HepG2 (cell line): ENCODE data around the gene P2RX7. TPM values are rescaled to one million over a fixed set of nuclear protein-coding genes. Genes with fewer than 3 reads are reported as not detected.

Source experiments
- ATAC-seq: fragments of 200-7000 bp; cut with Tn5 transposase; 3 replicates; pipeline ENCODE4 v1.9.1; 2020; ENCODE audit warnings: mild to moderate bottlenecking, moderate library complexity
- BruUV-seq: library from RNA; stranded (reverse); fragments of 400-500 nt; replicated peaks from 2 replicates; lab custom pipeline; 2021; lab: Mats Ljungman, UMichigan
- CTCF ChIA-PET: fragments of 300-600 bp; formaldehyde crosslinking; extraction: SDS; loops from one replicate; lab custom pipeline; 2021; ENCODE audit warnings: low total read pairs, inconsistent platforms, low intra/inter-chr PET ratio; lab: Yijun Ruan, JAX
- POLR2A ChIA-PET: fragments of 350-600 bp; sonication (Branson Sonifier 250); formaldehyde crosslinking; loops from one replicate; lab custom pipeline; 2020; ENCODE audit warnings: antibody characterized with exemption, inconsistent platforms; lab: Yijun Ruan, JAX
- DNase-seq: peaks from one replicate; pipeline ENCODE4 v3.0.0-alpha.2; 2015; ENCODE audit warnings: low spot score
- FAIRE-seq: peaks from 3 replicates; lab custom pipeline; 2011; peaks lifted over from hg19 to GRCh38; lab: Jason Lieb, UNC
- H2AFZ ChIP-seq: one replicate; pipeline ENCODE4 v1.6.1; 2011; ENCODE audit warnings: low read length, inconsistent platforms
- H3K27ac ChIP-seq: fragments of 300-600 bp; 3 replicates; pipeline ENCODE4 v1.8.0; 2011; ENCODE audit warnings: mixed run types, mild to moderate bottlenecking, mixed read lengths, low read length, inconsistent platforms; ENCODE audit not compliant: insufficient read depth; ENCODE audit errors: extremely low read length
- H3K27me3 ChIP-seq, 2 experiments: fragments of 200-600 bp in 1 of 2; 2 replicates in 1 of 2; 3 replicates in 1 of 2; pipeline versions ENCODE4 v1.6.0 to v1.8.0; 2011; ENCODE audit warnings: low read length in 2 of 2, mild to moderate bottlenecking in 2 of 2, moderate library complexity in 2 of 2, inconsistent platforms in 1 of 2; ENCODE audit not compliant: insufficient read depth in 2 of 2, control insufficient read depth in 1 of 2
- H3K36me3 ChIP-seq, 2 experiments: fragments of 200-600 bp in 1 of 2; replicated peaks in 1 of 2; 2 replicates in 1 of 2; 3 replicates in 1 of 2; pipeline versions ENCODE4 v1.5.1 to v1.8.0; 2011; ENCODE audit warnings: low read length in 2 of 2, inconsistent platforms in 1 of 2; ENCODE audit not compliant: insufficient read depth in 2 of 2, control insufficient read depth in 1 of 2
- H3K4me1 ChIP-seq: 2 replicates; pipeline ENCODE4 v1.5.1; 2012; ENCODE audit warnings: low read length, inconsistent platforms; ENCODE audit not compliant: insufficient read depth
- H3K4me2 ChIP-seq: 2 replicates; pipeline ENCODE4 v1.6.0; 2011; ENCODE audit warnings: low read depth, low read length, inconsistent platforms
- H3K4me3 ChIP-seq, 3 experiments: fragments of 200-600 bp in 1 of 3; sonication (generic), shearing (Covaris generic) in 1 of 3; replicated peaks in 1 of 3; 2 replicates each; pipeline ENCODE4 v1.5.1; 2011 to 2016; ENCODE audit warnings: low read length in 3 of 3, inconsistent platforms in 2 of 3, low read depth in 2 of 3, mild to moderate bottlenecking in 2 of 3, control low read depth in 1 of 3, mixed read lengths in 1 of 3; ENCODE audit not compliant: insufficient read depth in 1 of 3
- H3K79me2 ChIP-seq: one replicate; pipeline ENCODE4 v1.6.1; 2011; ENCODE audit warnings: low read length, inconsistent platforms; ENCODE audit not compliant: insufficient read depth
- H3K9ac ChIP-seq: 2 replicates; pipeline ENCODE4 v1.6.0; 2011; ENCODE audit warnings: mild to moderate bottlenecking, low read depth, low read length, inconsistent platforms; ENCODE audit not compliant: insufficient read depth
- H3K9me3 ChIP-seq: 2 replicates; pipeline ENCODE4 v1.5.1; 2012; ENCODE audit warnings: mild to moderate bottlenecking, low read length
- H4K20me1 ChIP-seq: 2 replicates; pipeline ENCODE4 v1.6.0; 2011; ENCODE audit warnings: inconsistent platforms, mild to moderate bottlenecking, low read length, moderate library complexity; ENCODE audit not compliant: insufficient read depth
- ATRX ChIP-seq: sonication (generic); formaldehyde crosslinking; IDR thresholded peaks from 2 replicates; pipeline ENCODE4 v1.4.0; 2020; ENCODE audit warnings: missing genetic modification reagents, borderline replicate concordance
- CHD2 ChIP-seq: IDR thresholded peaks from 2 replicates; pipeline ENCODE4 v1.6.1; 2011; ENCODE audit warnings: low read depth, low read length, improper control_type of control experiment
- HDAC6 ChIP-seq: fragments of 200-600 bp; sonication (generic); IDR thresholded peaks from 2 replicates; pipeline ENCODE4 v1.7.0; 2017; ENCODE audit warnings: mild to moderate bottlenecking, antibody characterized with exemption, low read length, low read depth
- IRF2 ChIP-seq: IDR thresholded peaks from 2 replicates; pipeline ENCODE4 v1.6.1; 2018; ENCODE audit warnings: missing genetic modification reagents, missing compliant biosample characterization
- MBNL3 ChIP-seq: fragments of 250-450 bp; sonication (Bioruptor Pico); conservative IDR thresholded peaks from 2 replicates; pipeline ENCODE4 v1.8.0; 2022; ENCODE audit warnings: mild to moderate bottlenecking, inconsistent platforms
- NR2C2 ChIP-seq: sonication (generic); formaldehyde crosslinking; IDR thresholded peaks from 2 replicates; pipeline ENCODE4 v1.4.0; 2020; ENCODE audit warnings: missing genetic modification reagents, mild to moderate bottlenecking, moderate library complexity, borderline replicate concordance
- SALL2 ChIP-seq: sonication (generic); formaldehyde crosslinking; IDR thresholded peaks from 2 replicates; pipeline ENCODE4 v1.8.1; 2023; ENCODE audit warnings: mild to moderate bottlenecking, missing genetic modification reagents, inconsistent platforms
- ZKSCAN8 ChIP-seq: IDR thresholded peaks from 2 replicates; pipeline ENCODE4 v1.6.1; 2016; ENCODE audit warnings: borderline replicate concordance, missing genetic modification reagents, missing compliant biosample characterization
- ZNF430 ChIP-seq: sonication (generic); formaldehyde crosslinking; IDR thresholded peaks from 2 replicates; pipeline ENCODE4 v1.9.0; 2021; ENCODE audit warnings: mild to moderate bottlenecking, missing genetic modification reagents
- ZNF572 ChIP-seq: sonication (generic); formaldehyde crosslinking; IDR thresholded peaks from 2 replicates; pipeline ENCODE4 v1.5.1; 2020; ENCODE audit warnings: mild to moderate bottlenecking, missing genetic modification reagents
- WGBS: methylation state at CpG from one replicate; pipeline ENCODE4 v1.1.6; 2017; ENCODE audit warnings: low lambda C conversion rate; 5-methylcytosine and 5-hydroxymethylcytosine counted together
- in situ Hi-C: cut with HindIII; loops from 2 replicates; pipeline ENCODE4 v1.10.0; 2017; ENCODE audit warnings: low pct_unique_long_range_greater_than_20kb; ENCODE audit not compliant: extremely low pct_ligation_motif_present
- intact Hi-C: fragments of 100-400 bp; cut with micrococcal nuclease; formaldehyde crosslinking; loops from one replicate; pipeline ENCODE4 v1.10.0; 2022; ENCODE audit not compliant: unreplicated experiment
- polyA plus RNA-seq, 8 experiments: library from polyadenylated mRNA; depleted of rRNA in 3 of 8; stranded (reverse) in 7 of 8; unstranded in 1 of 8; fragments of >200 nt; fragmentation: Illumina TruSeq in 4 of 8; extraction: Trizol in 4 of 8; gene quantifications; 2 replicates each; pipeline versions ENCODE4 v1.2.1 to v1.2.3, GENCODE V29; 2011 to 2016; ENCODE audit warnings: low read depth in 4 of 8, missing spikeins in 1 of 8, mixed read lengths in 1 of 8; ENCODE audit not compliant: insufficient read depth in 1 of 8
- total RNA-seq, 5 experiments: library from RNA; depleted of rRNA; stranded (reverse); fragments of >200 nt; fragmentation: Illumina TruSeq; extraction: Trizol; gene quantifications; 2 replicates each; pipeline ENCODE4 v1.2.3, GENCODE V29; 2016; ENCODE audit warnings: low read depth in 1 of 5
- TF ChIP-seq, protein P1 (sequence below): sonication (generic); formaldehyde crosslinking; IDR thresholded peaks from 2 replicates; pipeline ENCODE4 v1.5.1; 2020; ENCODE audit warnings: missing genetic modification reagents, mild to moderate bottlenecking, borderline replicate concordance
- TF ChIP-seq, protein P2 (sequence below): sonication (generic); formaldehyde crosslinking; IDR thresholded peaks from 2 replicates; pipeline ENCODE4 v1.8.1; 2023; ENCODE audit warnings: missing genetic modification reagents, inconsistent platforms, borderline replicate concordance

P2RX7 gene
- total and polyA plus RNA-seq, 2 of the 13 experiments (the other 11 are each of a cell fraction or from before 2014, with no cell fraction given) = 0.13 to 0.73 TPM

- ATAC-seq (no peak), DNase-seq (no peak), FAIRE-seq (no peak)
- intact Hi-C loops = no loop called here
- H3K9me3 ChIP-seq = no peaks in the 10 kb centered on the region
- BruUV-seq = no TSS peak
- no peaks in the 10 kb centered on the region for H4K20me1 ChIP-seq
- H3K36me3 ChIP-seq = no peaks in the 10 kb centered on the region
- TF ChIP-seq ATRX (CRISPR knock-in tag) = no peak
- in situ Hi-C loops = no loop called here
- CTCF ChIA-PET = no interaction called here
- no peak overlapping the region for H3K4me2 ChIP-seq
- H2AFZ ChIP-seq = no peak overlapping the region
- H3K4me3 ChIP-seq = no peak overlapping the region
- peaks cover 55% of the 10 kb centered on the region for H3K4me1 ChIP-seq
- no peak overlapping the region for H3K27ac ChIP-seq
- peaks cover 3 to 13% of the 10 kb centered on the region in 2 experiments; a peak in 4 of 5 replicates for H3K27me3 ChIP-seq
- POLR2A ChIA-PET = no interaction called here
- WGBS = 70% methylated on average over 8 of the region's 8 CpGs
- H3K79me2 ChIP-seq = no peaks in the 10 kb centered on the region
- H3K9ac ChIP-seq = no peak overlapping the region
Measured at GRCh38 chr12:121086781-121087295, 45.8 kb upstream of the P2RX7 start.

DNA sequence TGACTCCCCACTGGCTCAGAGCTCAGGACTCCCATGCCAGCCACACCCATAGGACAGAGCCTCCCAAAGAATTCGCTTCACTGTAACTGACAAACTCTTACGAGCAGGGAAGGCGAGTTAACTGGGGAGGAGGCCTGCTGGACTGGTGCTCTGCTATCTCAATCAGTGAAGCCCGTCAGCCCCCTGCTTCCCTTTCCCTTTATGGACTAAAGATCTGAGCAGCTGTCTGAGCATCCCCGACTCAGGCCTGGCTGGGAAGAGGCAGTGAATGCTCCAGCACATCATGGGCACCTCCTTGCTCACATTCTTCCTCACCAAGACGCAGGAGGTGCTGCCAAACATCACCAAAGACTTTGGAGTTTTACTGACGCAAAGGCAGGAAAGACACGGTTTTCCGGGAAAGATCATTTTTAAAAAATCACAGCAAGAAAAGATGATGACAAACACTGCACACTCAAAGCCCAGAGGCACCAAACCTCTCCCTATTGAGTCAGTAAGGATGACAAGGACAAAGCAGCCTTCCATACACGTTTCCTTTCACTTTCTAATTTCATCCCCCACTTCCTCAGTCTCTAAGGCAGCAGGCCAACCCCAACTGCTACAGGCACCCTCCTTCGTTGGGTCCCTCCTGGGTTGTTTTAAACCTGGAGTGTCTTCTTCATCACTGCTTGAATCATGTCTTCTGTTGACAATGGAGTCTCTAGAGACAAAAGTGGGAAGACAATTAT, 45.0 kb upstream of the P2RX7 start:
- H3K4me1 ChIP-seq = peaks cover 55% of the 10 kb centered on the region
- no peak for TF ChIP-seq SALL2
- TF ChIP-seq ZKSCAN8 (CRISPR knock-in tag) = no peak
- no peak for TF ChIP-seq HDAC6
- TF ChIP-seq MBNL3 (CRISPR knock-in tag) = no peak
- TF ChIP-seq ZNF572 (CRISPR knock-in tag) = no peak
- TF ChIP-seq ZNF430 = no peak
- TF ChIP-seq CHD2 = no peak
- TF ChIP-seq, protein P1, sequence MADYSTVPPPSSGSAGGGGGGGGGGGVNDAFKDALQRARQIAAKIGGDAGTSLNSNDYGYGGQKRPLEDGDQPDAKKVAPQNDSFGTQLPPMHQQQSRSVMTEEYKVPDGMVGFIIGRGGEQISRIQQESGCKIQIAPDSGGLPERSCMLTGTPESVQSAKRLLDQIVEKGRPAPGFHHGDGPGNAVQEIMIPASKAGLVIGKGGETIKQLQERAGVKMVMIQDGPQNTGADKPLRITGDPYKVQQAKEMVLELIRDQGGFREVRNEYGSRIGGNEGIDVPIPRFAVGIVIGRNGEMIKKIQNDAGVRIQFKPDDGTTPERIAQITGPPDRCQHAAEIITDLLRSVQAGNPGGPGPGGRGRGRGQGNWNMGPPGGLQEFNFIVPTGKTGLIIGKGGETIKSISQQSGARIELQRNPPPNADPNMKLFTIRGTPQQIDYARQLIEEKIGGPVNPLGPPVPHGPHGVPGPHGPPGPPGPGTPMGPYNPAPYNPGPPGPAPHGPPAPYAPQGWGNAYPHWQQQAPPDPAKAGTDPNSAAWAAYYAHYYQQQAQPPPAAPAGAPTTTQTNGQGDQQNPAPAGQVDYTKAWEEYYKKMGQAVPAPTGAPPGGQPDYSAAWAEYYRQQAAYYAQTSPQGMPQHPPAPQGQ (CRISPR knock-in tag) = no peak
- TF ChIP-seq, protein P2, sequence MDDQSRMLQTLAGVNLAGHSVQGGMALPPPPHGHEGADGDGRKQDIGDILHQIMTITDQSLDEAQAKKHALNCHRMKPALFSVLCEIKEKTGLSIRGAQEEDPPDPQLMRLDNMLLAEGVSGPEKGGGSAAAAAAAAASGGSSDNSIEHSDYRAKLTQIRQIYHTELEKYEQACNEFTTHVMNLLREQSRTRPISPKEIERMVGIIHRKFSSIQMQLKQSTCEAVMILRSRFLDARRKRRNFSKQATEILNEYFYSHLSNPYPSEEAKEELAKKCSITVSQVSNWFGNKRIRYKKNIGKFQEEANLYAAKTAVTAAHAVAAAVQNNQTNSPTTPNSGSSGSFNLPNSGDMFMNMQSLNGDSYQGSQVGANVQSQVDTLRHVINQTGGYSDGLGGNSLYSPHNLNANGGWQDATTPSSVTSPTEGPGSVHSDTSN (CRISPR knock-in tag) = no peak
- TF ChIP-seq NR2C2 (CRISPR knock-in tag) = no peak
- no peak for TF ChIP-seq IRF2
- H3K27ac ChIP-seq = no peak overlapping the region
- no peaks in the 10 kb centered on the region for H4K20me1 ChIP-seq
- no peaks in the 10 kb centered on the region for H3K36me3 ChIP-seq
- ChIA-PET CTCF (no interaction called here), POLR2A (no interaction called here)
- H3K9ac ChIP-seq = no peak overlapping the region
- intact Hi-C loops (no loop called here), in situ Hi-C loops (no loop called here)
- no TSS peak for BruUV-seq
- no peaks in the 10 kb centered on the region for H3K79me2 ChIP-seq
- no peak for DNase-seq
- 38% methylated on average over 11 of the region's 11 CpGs for WGBS
- no peaks in the 10 kb centered on the region for H3K9me3 ChIP-seq
- no peak for ATAC-seq
- no peak for FAIRE-seq
- no peak overlapping the region for H3K4me3 ChIP-seq
- no peak overlapping the region for H2AFZ ChIP-seq
- H3K4me2 ChIP-seq = no peak overlapping the region
- H3K27me3 ChIP-seq = peaks cover 3 to 13% of the 10 kb centered on the region in 2 experiments; a peak in 4 of 5 replicates
